Immature natural killer cell (primary cell): ENCODE data around the gene RIPK1. TPM values are rescaled to one million over a fixed set of nuclear protein-coding genes. Genes with fewer than 3 reads are reported as not detected.
A peak's percentile ranks its signal among the peaks of the same experiment; 100 is the strongest.
"Not testable (repeated sequence)": the region's sequence is repeated elsewhere in the genome, so short reads cannot be mapped to it uniquely, and the experiment has no call there.

Experiments used
- DNase-seq, 3 donors: peaks; one replicate each; pipeline ENCODE4 v3.0.0; 2022; ENCODE audit warnings: mixed read lengths in 1 of 3
- H3K27ac Mint-ChIP-seq, 6 donors: one replicate each; pipeline ENCODE4 v1.8.0; 2020; ENCODE audit warnings: mixed read lengths in 6 of 6, mild to moderate bottlenecking in 5 of 6, inconsistent platforms in 4 of 6, moderate library complexity in 3 of 6
- H3K27me3 Mint-ChIP-seq, 3 donors: one replicate each; pipeline ENCODE4 v1.8.0; 2020 to 2021; ENCODE audit warnings: low read depth in 3 of 3, mild to moderate bottlenecking in 3 of 3, mixed read lengths in 3 of 3, moderate library complexity in 3 of 3, inconsistent platforms in 1 of 3
- H3K36me3 Mint-ChIP-seq, 3 donors: one replicate each; pipeline ENCODE4 v1.8.0; 2020; ENCODE audit warnings: mixed read lengths in 3 of 3, inconsistent platforms in 2 of 3, mild to moderate bottlenecking in 2 of 3
- H3K4me1 Mint-ChIP-seq, 2 donors: one replicate each; pipeline ENCODE4 v1.8.0; 2020; ENCODE audit warnings: inconsistent platforms in 2 of 2, mild to moderate bottlenecking in 2 of 2, mixed read lengths in 2 of 2, moderate library complexity in 1 of 2
- H3K4me3 Mint-ChIP-seq, 5 donors: one replicate each; pipeline ENCODE4 v1.8.0; 2020; ENCODE audit warnings: mild to moderate bottlenecking in 5 of 5, mixed read lengths in 5 of 5, inconsistent platforms in 3 of 5, moderate library complexity in 3 of 5
- H3K9me3 Mint-ChIP-seq, 6 donors: one replicate each; pipeline ENCODE4 v1.8.0; 2020; ENCODE audit warnings: mild to moderate bottlenecking in 6 of 6, mixed read lengths in 6 of 6, inconsistent platforms in 4 of 6, moderate library complexity in 3 of 6
- polyA plus RNA-seq, 3 donors: library from polyadenylated mRNA; unstranded; fragments of 300-500 nt; fragmentation: Illumina TruSeq; gene quantifications; one replicate each; pipeline ENCODE4 v1.2.3, GENCODE V29; 2021

Gene RIPK1
- polyA plus RNA-seq, 3 donors from 2014 or later = 13.8 to 32.6 (median 23.5) TPM

DNA sequence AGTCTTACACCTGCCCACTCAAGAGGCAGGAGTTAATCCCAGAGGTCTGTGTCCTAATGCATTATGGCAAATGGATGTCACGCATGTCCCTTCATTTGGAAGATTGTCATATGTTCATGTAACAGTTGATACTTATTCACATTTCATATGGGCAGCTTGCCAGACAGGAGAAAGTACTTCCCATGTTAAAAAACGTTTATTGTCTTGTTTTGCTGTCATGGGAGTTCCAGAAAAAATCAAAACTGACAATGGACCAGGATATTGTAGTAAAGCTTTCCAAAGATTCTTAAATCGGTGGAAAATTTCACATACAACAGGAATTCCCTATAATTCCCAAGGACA lies 13.2 kb upstream of the RIPK1 start:
- Mint-ChIP-seq H3K4me1 (peaks cover 13 to 24% of the 10 kb centered on the region in 2 donors), H3K27ac (peak overlapping the region in 2 of 6 donors; percentile 38 to 56), H3K4me3 (peak overlapping the region in 4 of 5 donors; percentile 43 to 77 (median 50)), H3K27me3 (peaks cover 4 to 12% (median 7%) of the 10 kb centered on the region in 3 donors)
- not testable (repeated sequence) for H3K36me3 Mint-ChIP-seq, H3K9me3 Mint-ChIP-seq, DNase-seq

DNA sequence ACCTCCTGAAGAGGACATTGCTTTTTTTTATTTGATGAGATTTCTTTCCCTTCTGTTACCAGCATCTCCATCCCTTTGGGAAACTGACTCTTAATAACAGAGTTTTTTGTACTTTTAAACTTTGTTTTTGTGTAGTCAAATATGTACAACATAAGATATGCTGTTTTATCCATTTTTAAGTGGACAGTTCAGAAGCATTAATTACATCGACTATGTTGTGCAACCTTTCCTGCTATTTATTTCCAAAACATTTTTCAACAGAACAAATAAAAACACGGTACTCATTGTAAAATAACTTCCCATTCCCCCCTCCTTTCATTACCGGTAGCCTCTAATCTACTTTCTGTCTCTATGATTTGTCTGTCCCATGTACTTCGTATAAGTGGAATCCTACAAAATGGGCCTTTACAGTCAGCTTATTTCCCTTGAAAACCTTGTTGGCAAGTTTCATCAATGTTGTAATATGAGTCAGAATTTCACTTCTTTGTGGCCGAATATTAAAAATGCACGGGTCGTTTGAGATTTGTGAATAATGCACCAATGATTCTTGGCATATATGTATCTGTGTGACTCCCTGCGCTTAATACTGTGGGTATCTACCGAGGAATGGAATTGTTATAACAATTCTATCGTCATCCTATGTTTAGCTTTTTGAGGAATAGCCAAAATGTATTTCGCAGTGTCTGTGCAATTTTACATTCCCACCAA lies 11.1 kb upstream of the RIPK1 start:
- Mint-ChIP-seq H3K4me1 (peaks cover 16 to 24% of the 10 kb centered on the region in 2 donors), H3K36me3 (no peaks in the 10 kb centered on the region), H3K27ac (peak overlapping the region in 2 of 6 donors; percentile 30 to 38), H3K27me3 (peaks cover 4 to 12% (median 7%) of the 10 kb centered on the region in 3 donors), H3K4me3 (no peak overlapping the region), H3K9me3 (no peaks in the 10 kb centered on the region)
- no peak for DNase-seq

DNA sequence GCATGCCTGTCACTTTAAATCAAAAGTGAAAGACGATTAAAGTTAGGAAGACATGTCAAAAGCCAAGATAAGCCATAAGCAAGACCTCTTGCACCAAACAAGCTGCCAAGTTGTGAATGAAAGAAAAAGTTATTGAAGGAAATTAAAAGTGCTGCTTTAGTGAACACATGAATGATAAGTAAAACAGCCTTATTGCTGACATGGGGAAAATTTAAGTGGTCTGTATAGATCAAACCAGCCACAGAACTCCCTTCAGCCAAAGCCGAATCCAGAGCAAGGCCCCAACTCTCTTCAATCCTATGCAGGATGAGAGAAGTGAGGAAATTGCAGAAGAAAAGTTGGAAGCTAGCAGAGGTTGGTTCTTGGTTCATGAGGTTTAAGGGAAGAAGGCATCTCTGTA lies 9.3 kb upstream of the RIPK1 start:
- Mint-ChIP-seq H3K4me1 (peaks cover 6 to 7% of the 10 kb centered on the region in 2 donors), H3K27me3 (peaks cover 0 to 4% (median 2%) of the 10 kb centered on the region in 3 donors), H3K9me3 (no peaks in the 10 kb centered on the region), H3K36me3 (no peaks in the 10 kb centered on the region), H3K27ac (no peak overlapping the region), H3K4me3 (no peak overlapping the region)
- DNase-seq = no peak

DNA sequence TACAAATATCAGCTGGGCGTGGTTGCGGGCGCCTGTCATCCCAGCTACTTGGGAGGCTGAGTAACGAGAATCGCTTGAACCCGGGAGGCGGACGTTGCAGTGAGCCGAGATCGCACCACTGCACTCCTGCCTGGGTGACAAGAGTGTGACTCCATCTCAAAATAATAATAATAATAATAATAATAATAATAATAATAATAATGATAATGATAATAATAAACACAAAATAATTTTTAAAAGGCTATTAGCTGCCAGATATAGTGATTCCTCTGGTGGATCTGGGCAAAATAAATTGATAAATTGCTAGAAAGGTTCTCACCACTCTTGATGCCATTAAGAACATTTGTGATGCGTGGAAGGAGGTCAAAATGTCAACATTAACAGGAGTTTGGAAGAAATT lies 8.2 kb upstream of the RIPK1 start:
- H3K27me3 Mint-ChIP-seq = peaks cover 2 to 11% (median 3%) of the 10 kb centered on the region in 3 donors
- peaks cover 9 to 15% of the 10 kb centered on the region in 2 donors for H3K4me1 Mint-ChIP-seq
- not testable (repeated sequence) for H3K9me3 Mint-ChIP-seq, H3K36me3 Mint-ChIP-seq, DNase-seq, H3K4me3 Mint-ChIP-seq, H3K27ac Mint-ChIP-seq

DNA sequence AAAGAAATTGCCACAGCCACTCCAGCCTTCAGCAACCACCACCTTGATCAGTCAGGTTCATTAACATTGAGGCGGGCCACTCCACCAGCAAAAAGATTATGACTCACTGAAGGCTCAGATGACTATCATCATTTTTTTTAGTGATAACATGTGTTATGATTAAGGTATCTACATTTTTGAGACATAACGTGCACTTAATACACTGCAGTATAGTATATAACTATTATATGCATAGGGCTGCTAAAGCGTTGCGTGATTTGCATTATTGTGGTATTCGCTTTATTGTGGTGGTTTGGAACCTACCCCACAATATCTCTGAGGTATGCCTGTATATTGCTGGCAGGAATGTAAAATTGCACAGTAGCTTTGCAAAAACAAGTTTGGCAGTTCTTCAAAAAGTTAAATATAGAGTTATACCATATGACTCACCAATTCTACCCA lies 6.8 kb upstream of the RIPK1 start:
- H3K36me3 Mint-ChIP-seq = no peaks in the 10 kb centered on the region
- H3K27ac Mint-ChIP-seq = no peak overlapping the region
- H3K27me3 Mint-ChIP-seq = peaks cover 1 to 10% (median 3%) of the 10 kb centered on the region in 3 donors
- no peak overlapping the region for H3K4me3 Mint-ChIP-seq
- H3K9me3 Mint-ChIP-seq = no peaks in the 10 kb centered on the region
- peaks cover 17 to 19% of the 10 kb centered on the region in 2 donors for H3K4me1 Mint-ChIP-seq
- no peak for DNase-seq

DNA sequence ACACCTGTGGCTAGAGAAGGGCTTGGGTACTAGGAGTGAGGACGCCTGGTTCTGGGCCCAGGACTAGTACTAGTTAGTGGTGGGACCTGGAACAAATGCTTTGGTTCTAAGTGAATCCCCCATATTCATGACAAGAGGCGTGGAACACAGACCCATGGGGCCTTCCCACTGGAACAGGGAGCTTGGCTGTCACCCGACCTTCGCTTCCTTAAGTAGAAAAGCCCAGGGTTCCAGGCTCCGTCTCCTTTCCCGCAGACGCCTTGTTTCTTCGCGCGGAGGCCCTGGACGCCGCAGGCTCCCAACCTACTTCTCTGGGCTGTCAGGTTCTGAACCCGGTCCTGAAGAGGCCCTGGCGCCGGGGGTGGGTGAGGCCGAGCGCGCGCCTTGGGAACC lies 5.0 kb upstream of the RIPK1 start:
- H3K36me3 Mint-ChIP-seq, H3K9me3 Mint-ChIP-seq, DNase-seq: not testable (repeated sequence)
- H3K4me1 Mint-ChIP-seq = peaks cover 31 to 35% of the 10 kb centered on the region in 2 donors
- H3K27ac Mint-ChIP-seq = peak overlapping the region; percentile 36 to 87 (median 60)
- H3K4me3 Mint-ChIP-seq = peak overlapping the region; percentile 91 to 99 (median 96)
- H3K27me3 Mint-ChIP-seq = peaks cover 2 to 15% (median 7%) of the 10 kb centered on the region in 3 donors

DNA sequence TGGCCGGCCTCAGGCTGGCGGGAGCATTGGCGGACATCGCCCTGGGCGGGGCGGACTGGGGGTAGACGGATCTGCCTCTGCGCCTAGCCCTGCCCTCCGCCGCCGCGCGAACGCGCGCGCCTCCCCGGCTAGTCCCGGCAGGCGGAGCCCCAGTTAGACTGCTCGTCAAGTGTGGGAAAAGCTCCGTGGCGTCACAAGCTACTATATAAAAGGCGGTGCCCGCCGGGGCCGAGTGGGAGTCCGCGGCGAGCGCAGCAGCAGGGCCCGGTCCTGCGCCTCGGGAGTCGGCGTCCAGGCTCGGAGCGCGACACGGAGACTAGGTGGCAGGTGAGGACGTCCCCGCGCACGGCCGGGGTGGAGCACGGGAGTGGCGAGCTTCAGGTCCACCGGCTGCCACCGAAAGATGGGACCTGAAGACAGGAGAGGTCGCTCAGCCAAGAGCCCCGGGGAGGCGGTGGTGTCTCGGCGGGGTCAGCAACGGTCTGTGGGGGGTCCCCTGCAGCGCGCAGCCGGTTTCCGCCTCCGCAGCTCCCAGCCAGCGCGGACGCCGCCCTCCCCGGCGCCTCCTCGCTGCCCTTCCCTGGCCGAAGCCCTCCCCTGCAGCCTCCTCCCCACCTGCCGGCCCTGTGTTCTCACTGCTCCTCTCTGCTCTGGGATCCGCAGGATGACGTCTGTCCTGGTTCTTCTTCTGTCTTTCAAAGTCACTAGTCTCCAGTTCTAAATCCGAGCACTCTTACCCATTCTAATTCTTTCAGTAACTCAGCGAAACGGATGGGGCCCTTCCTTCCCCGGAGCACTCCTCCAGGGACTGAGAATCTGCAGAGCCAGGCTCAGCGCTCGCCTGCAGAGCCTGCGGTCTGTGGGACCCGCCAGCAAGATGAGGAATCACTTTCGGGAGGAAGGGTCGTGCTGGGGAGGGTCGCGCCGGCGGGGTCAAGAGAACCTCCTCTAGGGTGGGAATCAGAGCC lies 4.3 kb upstream of the RIPK1 start:
- Mint-ChIP-seq H3K9me3 (no peaks in the 10 kb centered on the region), H3K27ac (peak overlapping the region; percentile 87 to 96 (median 92)), H3K4me1 (peaks cover 31 to 37% of the 10 kb centered on the region in 2 donors), H3K27me3 (peaks cover 5 to 19% (median 9%) of the 10 kb centered on the region in 3 donors), H3K36me3 (no peaks in the 10 kb centered on the region), H3K4me3 (peak overlapping the region; percentile 91 to 99 (median 96))
- DNase-seq = peak; percentile 87 to 90 (median 90)

DNA sequence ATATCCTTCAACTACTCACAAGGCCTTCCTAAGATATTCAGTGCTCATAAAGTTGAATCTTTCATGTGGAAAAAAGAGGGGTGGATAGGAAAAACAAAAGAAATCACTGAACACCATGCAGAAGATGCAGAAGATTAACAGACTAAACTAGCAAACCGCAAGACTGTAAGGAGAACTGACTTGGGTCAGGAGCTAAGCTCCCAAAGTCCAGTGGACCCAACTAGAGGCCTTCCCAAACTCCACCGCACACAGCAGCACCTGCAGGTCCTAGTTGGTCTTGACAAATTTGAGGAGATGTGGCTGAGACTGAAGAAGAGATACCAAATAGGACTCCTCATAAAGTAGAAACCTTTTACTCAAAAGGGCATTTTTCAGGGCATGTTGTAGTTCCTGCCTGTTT lies 3.3 kb downstream of the RIPK1 start:
- DNase-seq = no peak
- H3K36me3 Mint-ChIP-seq = peaks cover 0 to 3% (median under 1%) of the 10 kb centered on the region in 3 donors
- peaks cover 6 to 21% (median 11%) of the 10 kb centered on the region in 3 donors for H3K27me3 Mint-ChIP-seq
- peak overlapping the region in 5 of 6 donors; percentile 17 to 95 (median 49) for H3K27ac Mint-ChIP-seq
- H3K9me3 Mint-ChIP-seq = no peaks in the 10 kb centered on the region
- H3K4me3 Mint-ChIP-seq = no peak overlapping the region
- peaks cover 71 to 80% of the 10 kb centered on the region in 2 donors for H3K4me1 Mint-ChIP-seq

DNA sequence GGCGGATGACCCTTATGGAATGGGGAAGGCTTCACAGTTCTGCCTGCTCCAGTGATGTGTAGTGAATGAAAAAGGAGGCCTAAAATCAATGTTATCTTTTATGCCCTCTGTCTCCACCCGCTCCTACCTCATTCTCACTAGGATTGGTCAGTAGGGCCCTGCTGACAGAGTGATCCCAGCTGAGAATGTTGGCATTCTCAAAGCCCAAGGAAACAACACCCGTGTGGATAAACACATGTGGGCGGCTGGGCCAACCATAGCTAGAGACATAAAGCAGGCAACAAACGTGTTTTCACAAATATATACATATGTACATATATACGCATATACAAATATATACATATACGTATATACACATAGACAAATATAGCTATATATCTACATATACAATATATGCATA lies 4.5 kb downstream of the RIPK1 start:
- Mint-ChIP-seq H3K27ac (no peak overlapping the region), H3K27me3 (peaks cover 6 to 19% (median 13%) of the 10 kb centered on the region in 3 donors), H3K36me3 (peaks cover 4 to 11% (median 6%) of the 10 kb centered on the region in 3 donors), H3K9me3 (no peaks in the 10 kb centered on the region), H3K4me1 (peaks cover 74 to 80% of the 10 kb centered on the region in 2 donors), H3K4me3 (no peak overlapping the region)
- DNase-seq = no peak

DNA sequence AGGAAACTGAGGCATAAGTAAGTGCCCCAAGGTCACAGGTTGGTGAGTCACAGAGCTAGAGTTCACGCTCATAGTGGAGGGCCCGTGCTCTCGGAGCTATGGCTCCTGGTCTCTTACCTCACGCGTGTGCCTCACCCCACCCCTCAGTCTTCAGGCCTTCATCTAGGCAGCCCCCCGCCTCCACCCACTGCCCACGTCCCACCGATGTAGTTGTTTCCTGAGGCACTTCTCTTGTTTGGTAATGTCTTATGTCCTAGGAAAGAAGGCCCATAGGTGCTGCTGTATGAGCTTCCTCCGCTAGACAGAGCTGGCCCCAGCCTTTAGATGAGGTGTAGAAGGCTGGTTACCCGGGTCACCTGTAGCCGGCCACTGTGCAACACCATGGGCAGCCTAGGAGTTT lies 5.1 kb downstream of the RIPK1 start:
- peaks cover 8 to 14% (median 8%) of the 10 kb centered on the region in 3 donors for H3K36me3 Mint-ChIP-seq
- H3K4me3 Mint-ChIP-seq = no peak overlapping the region
- H3K27ac Mint-ChIP-seq = no peak overlapping the region
- DNase-seq = no peak
- no peaks in the 10 kb centered on the region for H3K9me3 Mint-ChIP-seq
- H3K27me3 Mint-ChIP-seq = peaks cover 4 to 16% (median 10%) of the 10 kb centered on the region in 3 donors
- H3K4me1 Mint-ChIP-seq = peaks cover 75 to 80% of the 10 kb centered on the region in 2 donors

DNA sequence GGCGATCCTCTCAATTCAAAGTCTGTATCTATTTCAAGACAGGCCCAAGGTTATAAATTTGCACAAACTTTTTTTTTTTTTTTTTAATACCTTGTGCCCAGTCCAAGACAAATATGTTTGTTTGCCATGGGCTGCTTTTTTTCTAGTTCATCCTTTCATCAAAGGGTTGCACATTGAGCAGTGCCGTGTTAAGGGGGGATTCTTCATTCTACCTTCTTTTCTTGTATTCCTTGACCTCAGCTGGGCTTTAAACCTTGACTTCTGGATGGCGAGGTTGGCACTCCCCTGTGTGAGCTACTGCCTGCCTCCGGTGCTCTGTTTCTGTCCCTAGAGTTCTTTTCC lies 7.4 kb downstream of the RIPK1 start:
- Mint-ChIP-seq H3K27ac (peak overlapping the region; percentile 45 to 97 (median 90)), H3K36me3 (peaks cover 11 to 32% (median 20%) of the 10 kb centered on the region in 3 donors), H3K9me3 (no peaks in the 10 kb centered on the region), H3K27me3 (peaks cover 0 to 4% (median 4%) of the 10 kb centered on the region in 3 donors), H3K4me1 (peaks cover 63 to 64% of the 10 kb centered on the region in 2 donors), H3K4me3 (peak overlapping the region; percentile 71 to 83 (median 73))
- no peak for DNase-seq

DNA sequence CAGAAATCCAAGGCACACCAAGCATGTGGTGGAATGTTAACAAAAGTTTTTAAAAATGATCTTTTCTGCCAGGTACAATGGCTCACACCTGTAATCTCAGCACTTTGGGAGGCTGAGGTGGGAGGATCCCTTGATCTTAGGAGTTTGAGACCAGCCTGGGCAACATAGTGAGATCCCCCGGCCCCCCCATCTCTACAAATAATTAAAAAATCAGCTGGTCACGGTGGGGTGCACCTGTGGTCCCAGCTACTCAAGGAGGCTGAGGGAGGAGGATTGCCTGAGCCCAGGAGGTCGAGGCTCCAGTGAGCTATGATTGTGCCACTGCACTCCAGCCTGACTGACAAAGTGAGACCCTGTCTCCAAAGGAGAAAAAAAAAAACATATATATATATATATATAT lies 8.0 kb downstream of the RIPK1 start:
- Mint-ChIP-seq H3K27me3 (peaks cover 0 to 2% (median 2%) of the 10 kb centered on the region in 3 donors), H3K27ac (peak overlapping the region in 4 of 6 donors; percentile 45 to 97 (median 81)), H3K4me1 (peaks cover 59% of the 10 kb centered on the region in 2 donors), H3K36me3 (peaks cover 15 to 38% (median 24%) of the 10 kb centered on the region in 3 donors), H3K9me3 (no peaks in the 10 kb centered on the region), H3K4me3 (peak overlapping the region in 2 of 5 donors; percentile 24 to 36)
- no peak for DNase-seq

DNA sequence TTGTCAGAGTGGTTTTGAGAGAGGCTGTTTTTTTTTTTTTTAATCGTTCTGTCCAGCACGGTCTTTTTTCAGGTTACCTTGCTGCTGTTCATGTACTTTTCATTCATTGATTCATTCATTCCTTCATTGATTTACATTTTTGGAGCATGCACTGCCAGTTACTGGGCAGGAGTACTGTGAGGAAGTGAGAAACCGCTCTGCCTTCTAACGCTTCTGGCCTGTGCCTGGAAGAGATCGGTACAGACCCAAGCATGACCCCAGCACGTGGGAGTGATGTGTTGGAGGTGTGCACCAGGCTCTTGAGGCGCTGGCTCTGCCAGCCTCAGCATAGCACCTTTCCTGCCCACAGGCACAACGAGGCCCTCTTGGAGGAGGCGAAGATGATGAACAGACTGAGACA lies 9.1 kb downstream of the RIPK1 start:
- DNase-seq = no peak
- Mint-ChIP-seq H3K4me3 (peak overlapping the region in 1 of 5 donors; percentile 1), H3K36me3 (peaks cover 18 to 44% (median 24%) of the 10 kb centered on the region in 3 donors), H3K27me3 (peaks cover 0 to 2% (median 2%) of the 10 kb centered on the region in 3 donors), H3K27ac (peak overlapping the region in 4 of 6 donors; percentile 45 to 88 (median 60)), H3K4me1 (peaks cover 52 to 55% of the 10 kb centered on the region in 2 donors), H3K9me3 (no peaks in the 10 kb centered on the region)
